BJ (cell line): ENCODE data around the gene SNX22. TPM values are rescaled to one million over a fixed set of nuclear protein-coding genes. Genes with fewer than 3 reads are reported as not detected.

Experiments
- CTCF ChIA-PET: fragments of 350-600 bp; formaldehyde crosslinking; extraction: SDS; loops from one replicate; lab custom pipeline; 2021; ENCODE audit warnings: antibody characterized with exemption, inconsistent platforms; lab: Yijun Ruan, JAX
- POLR2A ChIA-PET: fragments of 300-600 bp; sonication (Branson Sonifier 250); formaldehyde crosslinking; extraction: SDS; loops from one replicate; lab custom pipeline; 2021; ENCODE audit warnings: antibody characterized with exemption; lab: Charles Lee
- DNase-seq: peaks from one replicate; pipeline ENCODE4 v3.0.0-alpha.2; 2011; ENCODE audit warnings: low read depth
- H3K27me3 ChIP-seq: 2 replicates; pipeline ENCODE4 v1.6.0; 2011; ENCODE audit warnings: low read length; ENCODE audit not compliant: control insufficient read depth, insufficient read depth
- H3K36me3 ChIP-seq: 2 replicates; pipeline ENCODE4 v1.5.1; 2011; ENCODE audit warnings: low read length; ENCODE audit not compliant: control insufficient read depth, insufficient read depth
- H3K4me3 ChIP-seq: 2 replicates; pipeline ENCODE4 v1.5.1; 2011; ENCODE audit warnings: low read depth, mild to moderate bottlenecking, control low read depth, low read length
- polyA plus RNA-seq: library from polyadenylated mRNA; depleted of rRNA; stranded (reverse); fragments of >200 nt; gene quantifications from 2 replicates; pipeline ENCODE4 v1.2.3, GENCODE V29; 2011
- TF ChIP-seq, protein P1 (sequence below): IDR thresholded peaks from 2 replicates; pipeline ENCODE4 v1.5.1; 2011; ENCODE audit warnings: low read depth, mild to moderate bottlenecking, control low read depth, inconsistent platforms, low read length, moderate library complexity; ENCODE audit not compliant: insufficient read depth

SNX22 gene
- polyA plus RNA-seq, 1 experiment = 0.04 TPM

- peaks cover 6% of the 10 kb centered on the region for H3K36me3 ChIP-seq
- ChIA-PET POLR2A (no interaction called here), CTCF (interaction anchor here (1.3 to 2.1 kb wide), 3 partner anchors 13 to 193 kb away, joined by 4 to 6 read pairs (median 4); no protein-coding TSS in a partner anchor)
- no peak overlapping the region for H3K4me3 ChIP-seq
- DNase-seq = no peak
- TF ChIP-seq, protein P1, sequence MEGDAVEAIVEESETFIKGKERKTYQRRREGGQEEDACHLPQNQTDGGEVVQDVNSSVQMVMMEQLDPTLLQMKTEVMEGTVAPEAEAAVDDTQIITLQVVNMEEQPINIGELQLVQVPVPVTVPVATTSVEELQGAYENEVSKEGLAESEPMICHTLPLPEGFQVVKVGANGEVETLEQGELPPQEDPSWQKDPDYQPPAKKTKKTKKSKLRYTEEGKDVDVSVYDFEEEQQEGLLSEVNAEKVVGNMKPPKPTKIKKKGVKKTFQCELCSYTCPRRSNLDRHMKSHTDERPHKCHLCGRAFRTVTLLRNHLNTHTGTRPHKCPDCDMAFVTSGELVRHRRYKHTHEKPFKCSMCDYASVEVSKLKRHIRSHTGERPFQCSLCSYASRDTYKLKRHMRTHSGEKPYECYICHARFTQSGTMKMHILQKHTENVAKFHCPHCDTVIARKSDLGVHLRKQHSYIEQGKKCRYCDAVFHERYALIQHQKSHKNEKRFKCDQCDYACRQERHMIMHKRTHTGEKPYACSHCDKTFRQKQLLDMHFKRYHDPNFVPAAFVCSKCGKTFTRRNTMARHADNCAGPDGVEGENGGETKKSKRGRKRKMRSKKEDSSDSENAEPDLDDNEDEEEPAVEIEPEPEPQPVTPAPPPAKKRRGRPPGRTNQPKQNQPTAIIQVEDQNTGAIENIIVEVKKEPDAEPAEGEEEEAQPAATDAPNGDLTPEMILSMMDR = no peak
- no peaks in the 10 kb centered on the region for H3K27me3 ChIP-seq
These were observed 12.9 kb downstream of the SNX22 start for GRCh38 chr15:64164436-64164835.

DNA sequence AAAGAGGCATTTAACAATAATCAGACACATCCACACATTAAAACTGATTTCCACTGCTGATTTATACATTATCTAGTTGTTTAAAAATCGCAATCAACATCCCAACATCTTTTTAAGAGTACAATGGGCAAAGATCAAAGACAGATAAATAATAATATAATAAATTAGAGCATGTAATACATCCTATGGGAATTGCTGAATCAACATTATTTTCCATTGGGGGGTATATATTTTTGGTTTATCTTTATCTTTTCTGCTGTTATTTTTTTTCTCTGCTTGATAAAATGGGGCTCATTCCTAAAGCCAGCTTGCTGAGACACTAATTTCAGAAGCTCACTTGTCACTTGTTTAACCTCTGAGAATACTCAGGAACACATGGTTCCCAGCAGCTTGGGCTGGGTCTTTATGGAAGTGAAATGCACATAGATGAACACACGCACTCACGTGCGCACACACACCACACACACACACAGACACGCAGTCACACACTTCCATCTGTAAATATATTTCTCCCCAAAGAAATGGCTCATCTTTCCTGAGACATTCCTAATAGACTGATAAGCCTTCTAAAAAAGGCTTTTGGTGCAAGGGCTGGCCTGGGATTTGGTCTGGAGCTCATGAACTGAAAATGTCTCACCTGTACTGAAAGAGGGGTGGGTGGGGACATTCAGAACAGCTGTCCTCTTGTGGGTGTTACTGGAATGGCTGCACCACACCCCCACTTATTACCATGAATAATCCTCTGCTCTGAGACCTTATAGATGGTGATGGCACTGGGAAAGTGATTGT is 14.8 kb downstream of the SNX22 start:
- DNase-seq = no peak
- Histone ChIP-seq H3K4me3 (no peak overlapping the region), H3K36me3 (no peaks in the 10 kb centered on the region; the same call in 1 of the 2 replicates), H3K27me3 (no peaks in the 10 kb centered on the region)
- TF ChIP-seq, protein P1 = no peak
- POLR2A ChIA-PET = no interaction called here
- CTCF ChIA-PET = interaction anchor here (1.2 kb wide), 1 partner anchor 21 kb away, joined by 3 read pairs; no protein-coding TSS in a partner anchor

DNA sequence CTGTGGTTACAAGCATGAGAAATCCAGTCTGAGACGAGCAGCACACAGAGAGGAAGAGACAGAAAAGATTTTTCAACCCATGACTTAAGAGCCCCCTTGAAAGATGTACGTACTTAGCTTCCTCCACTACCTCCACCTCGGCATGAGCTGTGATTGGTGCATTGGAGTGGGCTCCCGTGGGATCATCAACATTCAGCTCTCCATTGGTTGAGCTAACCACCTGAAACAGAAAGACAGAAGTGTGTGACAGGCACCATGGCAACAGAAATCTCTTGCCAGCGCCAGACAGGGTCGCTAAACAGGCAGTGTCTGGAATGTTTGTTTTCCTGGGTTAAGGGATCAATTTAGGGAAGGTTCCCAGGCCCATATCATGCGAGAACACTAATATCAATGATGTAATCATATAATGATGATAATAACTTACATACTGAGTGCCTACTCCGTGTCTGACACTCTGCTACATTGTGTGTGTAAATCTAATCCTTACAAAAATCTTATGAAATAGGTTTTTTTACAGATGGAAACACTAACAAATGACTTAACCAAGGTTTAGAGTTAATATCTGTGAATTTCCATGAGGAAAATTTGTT is 28.8 kb downstream of the SNX22 start:
- DNase-seq = no peak
- Histone ChIP-seq H3K36me3 (peaks cover 11% of the 10 kb centered on the region), H3K4me3 (no peak overlapping the region), H3K27me3 (no peaks in the 10 kb centered on the region)
- ChIA-PET POLR2A (interaction anchor here (0.5 kb wide), 1 partner anchor 183 kb away, joined by 7 read pairs; no protein-coding TSS in a partner anchor), CTCF (interaction anchor here (1.5 to 1.9 kb wide), 2 partner anchors 9 to 16 kb away, joined by 4 read pairs; no protein-coding TSS in a partner anchor)
- TF ChIP-seq, protein P1 = no peak

- POLR2A ChIA-PET = no interaction called here
- no peak for DNase-seq
These were observed 31.4 kb downstream of the SNX22 start for GRCh38 chr15:64182859-64183370.

More at GRCh38 chr15:64182859-64183370, 31.4 kb downstream of the SNX22 start:
- TF ChIP-seq, protein P1 = no peak
- no peak overlapping the region for H3K4me3 ChIP-seq
- H3K27me3 ChIP-seq = no peaks in the 10 kb centered on the region
- peaks cover 8% of the 10 kb centered on the region; the same call in 1 of the 2 replicates for H3K36me3 ChIP-seq
- CTCF ChIA-PET = no interaction called here
